Memory B cell (primary cell): ENCODE data around the gene KLHL29.

Experiments used
- ATAC-seq: fragments of 150-1000 bp; cut with Tn5 transposase; 2 replicates; pipeline ENCODE4 v1.10.0; 2021; ENCODE audit warnings: low read depth, mild to moderate bottlenecking, moderate library complexity
- DNase-seq, 2 donors: peaks; one replicate each; pipeline ENCODE4 v3.0.0; 2022; ENCODE audit warnings: low spot score in 2 of 2
- H3K27ac Mint-ChIP-seq: one replicate; pipeline ENCODE4 v1.8.0; 2022; ENCODE audit warnings: mild to moderate bottlenecking, moderate library complexity, mixed read lengths
- H3K27me3 Mint-ChIP-seq: one replicate; pipeline ENCODE4 v1.8.0; 2022; ENCODE audit warnings: mixed read lengths
- H3K36me3 Mint-ChIP-seq: one replicate; pipeline ENCODE4 v1.8.0; 2022; ENCODE audit warnings: mild to moderate bottlenecking, mixed read lengths
- H3K4me1 Mint-ChIP-seq: one replicate; pipeline ENCODE4 v1.8.0; 2022; ENCODE audit warnings: mixed read lengths
- H3K4me3 Mint-ChIP-seq: one replicate; pipeline ENCODE4 v1.8.0; 2022; ENCODE audit warnings: mild to moderate bottlenecking, moderate library complexity, mixed read lengths
- H3K9me3 Mint-ChIP-seq: one replicate; pipeline ENCODE4 v1.8.0; 2022; ENCODE audit warnings: mixed read lengths

KLHL29 gene

GRCh38 chr2:23685706-23686105, 300.7 kb downstream of the KLHL29 start:
- H3K36me3 Mint-ChIP-seq, result no peaks in the 10 kb centered on the region
- peaks cover 3% of the 10 kb centered on the region for H3K4me1 Mint-ChIP-seq
- no peak overlapping the region for H3K27ac Mint-ChIP-seq
- H3K4me3 Mint-ChIP-seq, result no peak overlapping the region
- DNase-seq (no peak), ATAC-seq (no peak)
- H3K9me3 Mint-ChIP-seq, result no peaks in the 10 kb centered on the region
- H3K27me3 Mint-ChIP-seq, result no peaks in the 10 kb centered on the region

GRCh38 chr2:23686405-23687029, 301.5 kb downstream of the KLHL29 start:
- DNase-seq, result no peak
- H3K27me3 Mint-ChIP-seq, result no peaks in the 10 kb centered on the region
- no peak overlapping the region for H3K4me3 Mint-ChIP-seq
- ATAC-seq, result no peak
- peaks cover 3% of the 10 kb centered on the region for H3K4me1 Mint-ChIP-seq
- no peak overlapping the region for H3K27ac Mint-ChIP-seq
- H3K9me3 Mint-ChIP-seq, result no peaks in the 10 kb centered on the region
- peaks cover 1% of the 10 kb centered on the region for H3K36me3 Mint-ChIP-seq

GRCh38 chr2:23687214-23687613, 302.2 kb downstream of the KLHL29 start:
- peaks cover 7% of the 10 kb centered on the region for H3K36me3 Mint-ChIP-seq
- no peak overlapping the region for H3K27ac Mint-ChIP-seq
- no peaks in the 10 kb centered on the region for H3K9me3 Mint-ChIP-seq
- DNase-seq (no peak), ATAC-seq (no peak)
- peaks cover 3% of the 10 kb centered on the region for H3K4me1 Mint-ChIP-seq
- H3K27me3 Mint-ChIP-seq, result no peaks in the 10 kb centered on the region
- H3K4me3 Mint-ChIP-seq, result no peak overlapping the region

DNA sequence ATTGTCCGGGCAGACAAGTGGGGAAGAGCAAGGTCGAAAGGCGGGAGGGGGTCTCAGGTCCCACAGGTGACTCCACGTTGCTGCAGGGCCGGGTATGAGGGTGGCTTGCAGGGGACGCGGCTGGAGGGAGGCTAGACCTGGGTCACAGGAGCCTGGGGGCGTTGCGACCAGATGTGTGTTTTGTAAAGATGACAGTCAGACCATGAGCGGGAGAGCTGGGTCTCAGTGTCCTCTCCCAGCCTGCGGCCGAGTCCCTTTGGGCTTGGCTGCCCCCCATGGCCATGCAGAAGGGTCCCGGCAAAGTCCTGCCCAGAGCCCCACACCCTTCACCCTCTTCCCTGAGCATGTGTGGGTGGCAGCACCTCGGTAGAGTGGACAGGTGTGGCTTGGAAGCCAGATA, 302.7 kb downstream of the KLHL29 start:
- ATAC-seq (no peak), DNase-seq (no peak)
- Mint-ChIP-seq H3K27ac (no peak overlapping the region), H3K4me3 (no peak overlapping the region), H3K36me3 (peaks cover 7% of the 10 kb centered on the region), H3K27me3 (no peaks in the 10 kb centered on the region), H3K4me1 (peaks cover 3% of the 10 kb centered on the region), H3K9me3 (no peaks in the 10 kb centered on the region)

DNA sequence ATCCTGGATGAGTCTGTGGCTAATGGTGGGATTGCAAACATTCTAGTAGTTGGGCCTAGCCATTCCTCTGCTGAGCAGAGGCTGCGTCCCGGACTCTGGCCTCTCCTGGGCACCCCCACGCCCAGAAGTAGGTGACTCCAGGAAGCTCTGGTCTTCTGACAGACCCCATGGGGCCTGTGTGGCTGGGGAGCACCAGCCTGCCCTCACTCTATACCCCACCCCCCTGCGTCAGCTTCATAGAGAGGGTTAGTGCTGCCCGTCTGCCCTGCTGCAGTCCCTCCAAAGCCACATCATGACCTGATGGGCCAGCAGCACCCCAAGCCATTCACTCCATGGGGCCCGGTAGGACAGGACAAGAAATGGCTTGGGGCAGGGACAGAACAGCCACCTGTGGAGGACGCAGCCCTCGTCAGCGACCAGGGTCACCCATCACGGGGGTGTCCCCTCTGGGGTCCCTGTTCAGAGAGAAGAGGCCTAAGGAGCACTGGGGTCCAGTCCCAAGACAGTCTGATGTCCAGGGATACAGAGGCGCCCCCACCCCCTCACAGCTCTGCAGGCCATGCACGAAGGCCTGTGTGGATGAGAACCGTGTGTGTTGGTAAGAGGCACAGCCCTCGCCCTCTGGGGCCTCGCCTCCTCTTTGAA, 303.6 kb downstream of the KLHL29 start:
- DNase-seq, result no peak
- Mint-ChIP-seq H3K27ac (no peak overlapping the region), H3K4me1 (peaks cover 3% of the 10 kb centered on the region), H3K36me3 (peaks cover 7% of the 10 kb centered on the region), H3K9me3 (no peaks in the 10 kb centered on the region), H3K27me3 (no peaks in the 10 kb centered on the region), H3K4me3 (no peak overlapping the region)
- no peak for ATAC-seq

GRCh38 chr2:23689131-23689700, 304.2 kb downstream of the KLHL29 start:
- Mint-ChIP-seq H3K4me1 (peaks cover 3% of the 10 kb centered on the region), H3K27me3 (no peaks in the 10 kb centered on the region), H3K4me3 (no peak overlapping the region), H3K36me3 (peaks cover 7% of the 10 kb centered on the region), H3K27ac (no peak overlapping the region), H3K9me3 (no peaks in the 10 kb centered on the region)
- ATAC-seq (no peak), DNase-seq (no peak)

DNA sequence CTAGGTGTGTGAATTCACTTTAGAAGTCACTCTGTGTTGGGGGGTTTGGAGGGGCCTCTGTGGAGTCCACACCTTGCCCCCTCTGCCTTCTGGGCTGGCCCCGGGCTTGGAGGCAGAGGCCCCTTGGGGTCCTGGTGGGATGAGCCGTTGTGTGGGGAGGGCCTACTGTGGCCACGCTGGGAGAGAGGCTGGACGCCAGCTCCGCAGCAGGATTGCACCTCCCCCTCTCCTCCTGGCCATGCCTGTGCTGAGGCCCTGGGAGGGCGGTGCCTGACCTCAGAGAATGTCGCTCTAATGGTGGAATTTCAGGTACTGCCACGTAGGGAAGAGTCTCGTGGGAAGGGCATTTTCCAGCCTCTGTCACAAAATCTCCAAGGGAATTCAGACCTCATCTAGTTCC, 304.9 kb downstream of the KLHL29 start:
- H3K9me3 Mint-ChIP-seq, result no peaks in the 10 kb centered on the region
- H3K4me1 Mint-ChIP-seq, result no peaks in the 10 kb centered on the region
- DNase-seq (no peak), ATAC-seq (no peak)
- H3K27me3 Mint-ChIP-seq, result no peaks in the 10 kb centered on the region
- H3K4me3 Mint-ChIP-seq, result no peak overlapping the region
- peaks cover 7% of the 10 kb centered on the region for H3K36me3 Mint-ChIP-seq
- no peak overlapping the region for H3K27ac Mint-ChIP-seq

DNA sequence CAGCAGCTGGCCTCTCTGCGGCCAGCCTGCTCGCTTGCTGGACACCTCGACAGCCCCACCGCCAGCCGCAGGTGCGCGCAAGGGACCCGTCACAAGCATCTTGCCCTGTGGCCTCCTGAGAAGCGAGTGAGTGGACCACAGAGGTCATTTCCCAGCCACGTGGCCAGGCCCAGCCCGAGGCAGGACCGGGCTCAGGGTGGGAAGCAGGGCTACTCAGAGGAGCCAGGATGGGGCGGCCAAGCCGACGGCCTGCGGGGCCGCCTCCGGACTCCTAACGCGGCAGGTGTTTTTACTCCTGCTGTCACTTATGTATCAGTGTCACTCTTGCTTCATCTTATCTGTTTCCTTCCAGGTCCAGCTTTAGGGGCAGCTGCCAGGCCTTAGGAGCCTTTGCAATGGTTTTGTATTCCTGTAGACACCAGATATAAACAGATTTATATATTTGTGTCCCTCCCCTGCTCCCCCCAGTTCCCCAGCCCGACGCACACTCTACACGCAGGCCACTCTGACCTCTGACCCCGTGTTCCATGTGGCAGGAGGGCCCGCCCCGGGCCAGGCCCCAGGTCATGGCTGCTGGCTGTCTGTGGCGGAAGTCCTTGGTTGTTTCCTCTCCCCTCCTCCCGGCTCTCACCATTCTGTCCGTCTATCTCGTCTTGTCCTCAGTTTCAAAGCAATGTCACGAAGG, 305.6 kb downstream of the KLHL29 start:
- Mint-ChIP-seq H3K9me3 (no peaks in the 10 kb centered on the region), H3K4me1 (no peaks in the 10 kb centered on the region), H3K27me3 (no peaks in the 10 kb centered on the region), H3K27ac (no peak overlapping the region), H3K36me3 (peaks cover 7% of the 10 kb centered on the region), H3K4me3 (no peak overlapping the region)
- DNase-seq (no peak), ATAC-seq (no peak)

- no peak overlapping the region for H3K27ac Mint-ChIP-seq
Observed at GRCh38 chr2:23691106-23691470, 306.1 kb downstream of the KLHL29 start.

GRCh38 chr2:23691565-23691964, 306.6 kb downstream of the KLHL29 start:
- H3K27ac Mint-ChIP-seq, result no peak overlapping the region
- H3K4me1 Mint-ChIP-seq, result no peaks in the 10 kb centered on the region
- H3K36me3 Mint-ChIP-seq, result peaks cover 7% of the 10 kb centered on the region
- DNase-seq (no peak), ATAC-seq (no peak)
- no peak overlapping the region for H3K4me3 Mint-ChIP-seq
- H3K9me3 Mint-ChIP-seq, result no peaks in the 10 kb centered on the region
- no peaks in the 10 kb centered on the region for H3K27me3 Mint-ChIP-seq

More at GRCh38 chr2:23691106-23691470, 306.1 kb downstream of the KLHL29 start:
- no peaks in the 10 kb centered on the region for H3K4me1 Mint-ChIP-seq
- ATAC-seq (no peak), DNase-seq (no peak)
- H3K27me3 Mint-ChIP-seq, result no peaks in the 10 kb centered on the region
- peaks cover 7% of the 10 kb centered on the region for H3K36me3 Mint-ChIP-seq
- H3K4me3 Mint-ChIP-seq, result no peak overlapping the region
- no peaks in the 10 kb centered on the region for H3K9me3 Mint-ChIP-seq

GRCh38 chr2:23692263-23692662, 307.3 kb downstream of the KLHL29 start:
- no peak overlapping the region for H3K4me3 Mint-ChIP-seq
- H3K27ac Mint-ChIP-seq, result no peak overlapping the region
- H3K9me3 Mint-ChIP-seq, result no peaks in the 10 kb centered on the region
- H3K4me1 Mint-ChIP-seq, result no peaks in the 10 kb centered on the region
- peaks cover 7% of the 10 kb centered on the region for H3K36me3 Mint-ChIP-seq
- no peak for ATAC-seq
- no peak for DNase-seq
- H3K27me3 Mint-ChIP-seq, result no peaks in the 10 kb centered on the region

DNA sequence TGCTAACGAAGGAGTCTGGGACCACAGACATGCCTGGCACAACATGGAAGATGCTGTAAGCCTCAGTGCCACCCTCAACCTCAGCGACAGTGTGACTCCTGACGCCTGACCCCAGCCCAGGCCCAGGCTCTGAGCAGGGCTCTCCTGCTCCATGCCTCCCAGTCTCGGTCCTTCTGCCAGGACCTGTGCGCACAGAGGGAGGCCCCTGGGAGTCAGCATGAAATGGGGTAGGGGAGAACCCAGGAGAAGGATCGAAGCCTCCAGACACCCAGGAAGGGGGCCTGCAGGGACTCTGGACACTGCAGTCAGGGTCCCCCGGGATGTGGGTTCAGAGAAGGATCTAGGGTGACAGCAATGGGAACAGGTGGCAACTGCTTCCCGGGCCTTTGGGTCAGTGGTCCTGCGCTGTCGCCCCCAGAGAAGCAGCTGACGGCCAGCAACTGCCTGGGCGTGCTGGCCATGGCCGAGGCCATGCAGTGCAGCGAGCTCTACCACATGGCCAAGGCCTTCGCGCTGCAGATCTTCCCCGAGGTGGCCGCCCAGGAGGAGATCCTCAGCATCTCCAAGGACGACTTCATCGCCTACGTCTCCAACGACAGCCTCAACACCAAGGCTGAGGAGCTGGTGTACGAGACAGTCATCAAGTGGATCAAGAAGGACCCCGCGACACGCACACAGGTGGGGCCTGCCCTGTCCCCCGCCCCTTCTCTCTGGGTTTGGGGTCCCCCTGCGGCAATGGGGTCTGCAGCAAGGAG, 308.0 kb downstream of the KLHL29 start:
- no peaks in the 10 kb centered on the region for H3K27me3 Mint-ChIP-seq
- no peak overlapping the region for H3K27ac Mint-ChIP-seq
- no peaks in the 10 kb centered on the region for H3K9me3 Mint-ChIP-seq
- no peak overlapping the region for H3K4me3 Mint-ChIP-seq
- peaks cover 7% of the 10 kb centered on the region for H3K36me3 Mint-ChIP-seq
- no peaks in the 10 kb centered on the region for H3K4me1 Mint-ChIP-seq
- no peak for ATAC-seq
- DNase-seq, result no peak

DNA sequence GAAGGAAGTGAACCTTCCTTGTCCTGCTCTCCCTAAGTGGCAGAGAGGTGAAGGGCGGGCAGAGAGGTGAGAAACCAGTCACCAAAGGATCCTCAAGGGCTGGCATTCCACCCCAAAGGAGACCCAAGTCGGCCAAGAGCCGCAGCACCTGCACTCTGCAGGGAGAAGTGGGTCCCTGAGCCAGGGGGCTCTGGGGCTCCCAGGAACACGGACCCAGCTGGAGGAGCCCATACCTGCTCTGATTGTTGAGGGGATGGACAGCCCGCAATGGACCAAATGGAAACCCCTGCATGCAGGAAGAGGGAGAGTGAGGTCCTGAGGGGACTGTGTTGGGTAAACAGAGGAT, 308.6 kb downstream of the KLHL29 start:
- no peak overlapping the region for H3K4me3 Mint-ChIP-seq
- peaks cover 7% of the 10 kb centered on the region for H3K36me3 Mint-ChIP-seq
- no peaks in the 10 kb centered on the region for H3K9me3 Mint-ChIP-seq
- H3K4me1 Mint-ChIP-seq, result no peaks in the 10 kb centered on the region
- DNase-seq, result no peak
- no peak overlapping the region for H3K27ac Mint-ChIP-seq
- ATAC-seq, result no peak
- H3K27me3 Mint-ChIP-seq, result no peaks in the 10 kb centered on the region
